ENCODE results near the gene MEGF8. TPM values are rescaled to one million over a fixed set of nuclear protein-coding genes. Genes with fewer than 3 reads are reported as not detected.
A peak's percentile ranks its signal among the peaks of the same experiment; 100 is the strongest.

The MEGF8 gene
- total and polyA plus RNA-seq, 2 of the 13 experiments (the other 11 are each of a cell fraction or from before 2014, with no cell fraction given): 4.0 to 8.8 TPM

GRCh38 chr19:42279902-42280814, 45.3 kb upstream of the MEGF8 start (continued):
- no peak for TF ChIP-seq CBX5 (CRISPR knock-in tag; IDR thresholded peaks at IDR 0.05; ENCODE audit: borderline replicate concordance)
- TF ChIP-seq ZNF710 (CRISPR knock-in tag; IDR thresholded peaks at IDR 0.05; ENCODE audit: borderline replicate concordance): peak; percentile 75; the same call in 1 of the 2 replicates
- no peak for TF ChIP-seq NR2C2 (CRISPR knock-in tag; IDR thresholded peaks at IDR 0.05; ENCODE audit: borderline replicate concordance)
- no peak for TF ChIP-seq ZNF891 (CRISPR knock-in tag; IDR thresholded peaks at IDR 0.05)
- no peak for TF ChIP-seq ZNF138 (CRISPR knock-in tag; IDR thresholded peaks at IDR 0.05; ENCODE audit: low read depth)
- no peak for TF ChIP-seq MAFF (IDR thresholded peaks at IDR 0.05; ENCODE audit: low read depth, low read length)
- TF ChIP-seq, protein P1, sequence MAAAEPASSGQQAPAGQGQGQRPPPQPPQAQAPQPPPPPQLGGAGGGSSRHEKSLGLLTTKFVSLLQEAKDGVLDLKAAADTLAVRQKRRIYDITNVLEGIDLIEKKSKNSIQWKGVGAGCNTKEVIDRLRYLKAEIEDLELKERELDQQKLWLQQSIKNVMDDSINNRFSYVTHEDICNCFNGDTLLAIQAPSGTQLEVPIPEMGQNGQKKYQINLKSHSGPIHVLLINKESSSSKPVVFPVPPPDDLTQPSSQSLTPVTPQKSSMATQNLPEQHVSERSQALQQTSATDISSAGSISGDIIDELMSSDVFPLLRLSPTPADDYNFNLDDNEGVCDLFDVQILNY (CRISPR knock-in tag; conservative IDR thresholded peaks at IDR 0.05): peak; percentile 89
- TF ChIP-seq GATA4 (IDR thresholded peaks at IDR 0.05; ENCODE audit: borderline replicate concordance, low read depth): no peak
- no peak for TF ChIP-seq PTBP1 (IDR thresholded peaks at IDR 0.05; ENCODE audit: low read depth, low read length, poor library complexity, severe bottlenecking)
- TF ChIP-seq ZNF775 (CRISPR knock-in tag; IDR thresholded peaks at IDR 0.05; ENCODE audit: borderline replicate concordance): no peak
- peak; percentile 59; the same call in 1 of the 2 replicates for TF ChIP-seq ZNF543 (CRISPR knock-in tag; IDR thresholded peaks at IDR 0.05)
- TF ChIP-seq ESRRA (CRISPR knock-in tag; IDR thresholded peaks at IDR 0.05; ENCODE audit: low read depth): no peak
- TF ChIP-seq ZNF850 (CRISPR knock-in tag; conservative IDR thresholded peaks at IDR 0.05): 0 out of 2 replicates have a peak, but pooled peaks have one; percentile 61
- no peak for TF ChIP-seq U2AF2 (IDR thresholded peaks at IDR 0.05; ENCODE audit: low read depth, low read length)
- TF ChIP-seq FOXM1 (CRISPR knock-in tag; IDR thresholded peaks at IDR 0.05): no peak
- TF ChIP-seq MXD4 (CRISPR knock-in tag; IDR thresholded peaks at IDR 0.05): no peak; the same call in 1 of the 2 replicates
- TF ChIP-seq, protein P2, sequence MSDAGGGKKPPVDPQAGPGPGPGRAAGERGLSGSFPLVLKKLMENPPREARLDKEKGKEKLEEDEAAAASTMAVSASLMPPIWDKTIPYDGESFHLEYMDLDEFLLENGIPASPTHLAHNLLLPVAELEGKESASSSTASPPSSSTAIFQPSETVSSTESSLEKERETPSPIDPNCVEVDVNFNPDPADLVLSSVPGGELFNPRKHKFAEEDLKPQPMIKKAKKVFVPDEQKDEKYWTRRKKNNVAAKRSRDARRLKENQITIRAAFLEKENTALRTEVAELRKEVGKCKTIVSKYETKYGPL (CRISPR knock-in tag; IDR thresholded peaks at IDR 0.05): no peak
- TF ChIP-seq ZNF232 (CRISPR knock-in tag; IDR thresholded peaks at IDR 0.05; ENCODE audit: borderline replicate concordance): peak; percentile 45; the same call in 1 of the 2 replicates
- TF ChIP-seq ZNF317 (CRISPR knock-in tag; IDR thresholded peaks at IDR 0.05): 0 out of 2 replicates have a peak, but pooled peaks have one; percentile 31
- no peak for TF ChIP-seq HNF1B (CRISPR knock-in tag; IDR thresholded peaks at IDR 0.05)
- TF ChIP-seq XBP1 (CRISPR knock-in tag; IDR thresholded peaks at IDR 0.05): no peak
- TF ChIP-seq ZNF274 (CRISPR knock-in tag; IDR thresholded peaks at IDR 0.05): no peak; the same call in 1 of the 2 replicates
